Measurements from ENCODE around the gene GNA14.

Gene GNA14

DNA sequence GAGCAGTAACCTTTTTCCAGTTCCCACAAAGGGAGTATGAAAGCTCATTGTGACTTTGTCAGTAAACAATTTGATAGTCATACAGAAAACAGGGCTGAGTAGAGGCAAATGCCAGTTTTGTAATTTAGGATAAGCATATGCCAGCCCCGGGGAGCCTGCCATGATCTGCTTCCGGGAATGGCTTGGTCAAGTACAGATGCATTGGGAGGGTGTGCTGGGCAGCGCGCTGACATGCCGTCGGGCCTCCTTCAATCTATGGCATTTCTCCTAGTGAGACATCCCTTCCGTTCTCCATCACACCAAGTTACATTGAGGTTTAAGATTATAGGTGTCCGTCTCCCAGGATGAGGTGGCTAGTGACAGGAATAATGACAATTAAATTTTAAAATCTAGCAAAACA is 48.6 kb downstream of the GNA14 start:
- no peak overlapping the region for H3K27ac ChIP-seq (ENCODE audit: low read depth, low read length)
- H3K27me3 ChIP-seq (ENCODE audit: control insufficient read depth, insufficient read depth, low read length) = no peaks in the 10 kb centered on the region
- no peak overlapping the region for H3K9ac ChIP-seq (ENCODE audit: low read depth, low read length)
- peaks cover 48% of the 10 kb centered on the region for H3K4me1 ChIP-seq (ENCODE audit: control insufficient read depth, insufficient read depth, low read length)
- no peak overlapping the region for H3K4me3 ChIP-seq (ENCODE audit: low read depth, low read length)
- H3K9me3 ChIP-seq (ENCODE audit: control insufficient read depth, insufficient read depth, low read length) = no peaks in the 10 kb centered on the region
- H3K36me3 ChIP-seq (ENCODE audit: control insufficient read depth, insufficient read depth, low read length) = no peaks in the 10 kb centered on the region

DNA sequence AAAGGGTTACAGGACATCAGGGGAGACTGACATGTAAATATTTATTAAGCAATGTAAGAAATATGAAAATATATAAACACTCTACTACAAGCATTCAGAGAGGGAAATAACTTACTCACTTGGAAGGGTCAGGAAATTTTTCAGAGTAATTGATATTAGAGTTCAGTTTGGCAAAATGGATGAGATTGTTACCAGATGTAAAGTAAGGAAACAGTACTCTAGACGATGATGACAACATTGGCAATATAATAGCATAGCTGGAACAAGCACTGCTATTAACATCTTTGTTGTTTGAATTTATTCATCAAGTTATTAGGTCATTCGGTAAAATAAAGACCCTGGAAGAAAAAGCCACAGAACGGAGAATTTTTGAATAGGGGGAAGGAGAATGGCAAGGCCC is 49.1 kb downstream of the GNA14 start:
- H3K36me3 ChIP-seq (ENCODE audit: control insufficient read depth, insufficient read depth, low read length) = no peaks in the 10 kb centered on the region
- H3K9ac ChIP-seq (ENCODE audit: low read depth, low read length) = no peak overlapping the region
- H3K4me3 ChIP-seq (ENCODE audit: low read depth, low read length) = no peak overlapping the region
- H3K27me3 ChIP-seq (ENCODE audit: control insufficient read depth, insufficient read depth, low read length) = no peaks in the 10 kb centered on the region
- H3K27ac ChIP-seq (ENCODE audit: low read depth, low read length) = no peak overlapping the region
- H3K9me3 ChIP-seq (ENCODE audit: control insufficient read depth, insufficient read depth, low read length) = no peaks in the 10 kb centered on the region
- peaks cover 46% of the 10 kb centered on the region for H3K4me1 ChIP-seq (ENCODE audit: control insufficient read depth, insufficient read depth, low read length)

DNA sequence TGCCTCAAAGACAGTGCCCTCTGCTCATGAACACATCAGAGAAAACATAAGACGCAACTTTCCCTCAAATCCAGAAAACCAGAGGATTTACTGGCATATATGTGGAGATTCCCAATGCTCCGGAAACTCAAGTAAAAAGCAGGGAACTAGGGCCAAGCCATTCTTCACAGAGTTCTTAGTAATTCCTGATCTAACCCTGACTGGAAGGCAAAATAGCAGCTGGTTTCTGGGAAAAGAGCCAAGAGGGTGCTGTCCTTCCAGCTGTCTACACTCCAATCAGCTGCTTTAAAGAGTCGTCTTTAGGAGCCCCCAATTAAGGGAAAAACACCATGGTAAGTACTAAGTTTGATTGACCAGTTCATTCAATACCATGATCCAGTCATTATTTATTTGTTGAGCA is 49.6 kb downstream of the GNA14 start:
- Histone ChIP-seq H3K27me3 (ENCODE audit: control insufficient read depth, insufficient read depth, low read length) (no peaks in the 10 kb centered on the region), H3K36me3 (ENCODE audit: control insufficient read depth, insufficient read depth, low read length) (no peaks in the 10 kb centered on the region), H3K4me3 (ENCODE audit: low read depth, low read length) (no peak overlapping the region), H3K9me3 (ENCODE audit: control insufficient read depth, insufficient read depth, low read length) (no peaks in the 10 kb centered on the region), H3K27ac (ENCODE audit: low read depth, low read length) (no peak overlapping the region), H3K9ac (ENCODE audit: low read depth, low read length) (no peak overlapping the region), H3K4me1 (ENCODE audit: control insufficient read depth, insufficient read depth, low read length) (peaks cover 44% of the 10 kb centered on the region)

DNA sequence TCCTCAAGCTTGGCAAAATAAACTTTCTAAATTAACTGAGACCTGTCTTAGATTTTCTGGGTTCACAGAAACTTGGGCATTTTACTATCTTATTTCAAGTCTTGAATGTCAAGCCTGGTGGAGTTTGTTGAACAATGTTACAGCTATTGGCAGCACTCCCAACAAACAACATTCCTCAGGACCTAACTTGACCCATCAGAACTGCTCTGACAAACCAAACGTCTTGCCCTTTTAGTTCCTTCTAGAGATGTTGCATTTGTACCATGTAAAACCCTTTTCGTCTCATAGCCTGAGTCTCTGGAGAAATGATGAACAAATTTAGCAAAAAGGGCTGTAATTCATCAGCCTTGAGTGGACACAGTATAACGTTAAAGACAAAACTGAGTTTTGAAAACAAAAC is 51.1 kb downstream of the GNA14 start:
- no peaks in the 10 kb centered on the region for H3K9me3 ChIP-seq (ENCODE audit: control insufficient read depth, insufficient read depth, low read length)
- no peaks in the 10 kb centered on the region for H3K36me3 ChIP-seq (ENCODE audit: control insufficient read depth, insufficient read depth, low read length)
- H3K9ac ChIP-seq (ENCODE audit: low read depth, low read length) = no peak overlapping the region
- H3K27me3 ChIP-seq (ENCODE audit: control insufficient read depth, insufficient read depth, low read length) = no peaks in the 10 kb centered on the region
- no peak overlapping the region for H3K27ac ChIP-seq (ENCODE audit: low read depth, low read length)
- H3K4me3 ChIP-seq (ENCODE audit: low read depth, low read length) = no peak overlapping the region
- peaks cover 30% of the 10 kb centered on the region for H3K4me1 ChIP-seq (ENCODE audit: control insufficient read depth, insufficient read depth, low read length)

DNA sequence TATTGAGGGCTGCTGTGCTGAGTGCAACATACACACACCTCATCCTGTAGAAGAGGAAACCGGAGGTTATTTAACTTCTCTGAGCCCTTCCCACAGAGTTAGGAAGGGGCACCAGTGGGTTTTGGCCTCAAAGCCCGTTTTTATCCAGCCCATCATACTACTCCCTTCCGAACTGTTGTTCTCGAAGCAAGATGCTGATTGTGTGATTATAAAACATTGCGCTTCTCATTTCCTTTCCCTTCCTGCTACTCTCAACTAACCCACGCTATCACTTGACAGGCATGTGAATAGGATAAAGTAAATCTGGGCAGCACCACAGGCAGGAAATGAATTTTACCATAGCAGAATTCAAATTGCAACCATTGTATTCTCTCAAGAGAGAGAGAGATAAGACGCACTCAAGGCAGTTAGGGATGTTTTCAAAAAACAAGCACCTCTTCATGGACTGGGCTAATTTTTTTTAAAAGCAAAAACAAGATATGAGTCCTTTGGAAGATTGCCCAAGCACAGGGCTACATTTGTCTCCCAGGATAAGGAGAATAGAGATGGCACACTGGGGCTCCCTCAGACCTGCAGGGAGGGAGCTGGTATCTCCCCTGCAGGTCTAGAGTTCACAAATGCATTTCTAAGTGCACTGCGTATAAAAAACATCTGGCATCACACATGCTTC is 52.6 kb downstream of the GNA14 start:
- Histone ChIP-seq H3K36me3 (ENCODE audit: control insufficient read depth, insufficient read depth, low read length) (no peaks in the 10 kb centered on the region), H3K4me3 (ENCODE audit: low read depth, low read length) (no peak overlapping the region)

DNA sequence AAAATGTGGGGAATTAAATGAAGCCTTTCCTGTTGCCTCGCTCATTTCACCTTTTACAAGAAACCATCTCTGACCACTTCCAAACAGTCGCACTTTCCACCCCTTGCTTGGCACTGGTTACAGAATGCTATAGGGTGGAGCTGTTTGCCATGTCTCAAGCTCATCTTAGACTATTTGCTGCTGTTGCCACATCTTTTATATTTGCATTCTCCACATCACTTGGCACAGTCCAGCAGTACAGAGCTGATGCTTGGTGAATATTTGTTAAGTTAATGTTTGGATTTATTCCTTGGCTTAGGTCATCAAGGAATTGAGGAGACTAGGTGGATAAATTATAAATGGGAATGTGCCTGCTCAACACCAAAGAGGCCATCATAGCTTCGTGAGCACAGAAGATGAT is 53.2 kb downstream of the GNA14 start:
- Histone ChIP-seq H3K27me3 (ENCODE audit: control insufficient read depth, insufficient read depth, low read length) (no peaks in the 10 kb centered on the region), H3K27ac (ENCODE audit: low read depth, low read length) (no peak overlapping the region), H3K4me1 (ENCODE audit: control insufficient read depth, insufficient read depth, low read length) (peaks cover 18% of the 10 kb centered on the region; the same call in 1 of the 2 replicates), H3K9ac (ENCODE audit: low read depth, low read length) (no peak overlapping the region), H3K4me3 (ENCODE audit: low read depth, low read length) (no peak overlapping the region), H3K9me3 (ENCODE audit: control insufficient read depth, insufficient read depth, low read length) (no peaks in the 10 kb centered on the region), H3K36me3 (ENCODE audit: control insufficient read depth, insufficient read depth, low read length) (no peaks in the 10 kb centered on the region)

More for the DNA sequence above, 52.6 kb downstream of the GNA14 start:
- no peaks in the 10 kb centered on the region for H3K27me3 ChIP-seq (ENCODE audit: control insufficient read depth, insufficient read depth, low read length)
- H3K4me1 ChIP-seq (ENCODE audit: control insufficient read depth, insufficient read depth, low read length) = peaks cover 18% of the 10 kb centered on the region; the same call in 1 of the 2 replicates
- H3K27ac ChIP-seq (ENCODE audit: low read depth, low read length) = no peak overlapping the region
- H3K9ac ChIP-seq (ENCODE audit: low read depth, low read length) = no peak overlapping the region
- H3K9me3 ChIP-seq (ENCODE audit: control insufficient read depth, insufficient read depth, low read length) = no peaks in the 10 kb centered on the region

DNA sequence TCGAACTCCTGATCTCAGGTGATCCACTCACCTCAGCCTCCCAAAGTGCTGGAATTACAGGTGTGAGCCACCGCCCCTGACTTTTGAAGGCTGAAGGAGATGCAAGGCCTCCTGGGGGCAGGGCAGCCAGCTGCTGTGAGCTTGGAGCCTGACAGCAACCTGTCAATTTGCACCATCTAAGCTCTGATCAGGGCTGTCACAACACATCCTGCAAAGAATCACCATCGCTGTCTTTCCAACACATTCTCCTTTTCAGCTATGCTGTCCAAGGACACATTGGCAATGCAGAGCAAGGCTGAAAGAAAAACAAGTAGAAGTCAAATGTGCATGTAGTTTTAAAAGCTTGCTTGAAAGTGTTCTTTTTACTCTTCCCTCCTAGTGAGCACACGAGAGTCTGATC is 54.6 kb downstream of the GNA14 start:
- Histone ChIP-seq H3K4me3 (ENCODE audit: low read depth, low read length) (no peak overlapping the region), H3K9me3 (ENCODE audit: control insufficient read depth, insufficient read depth, low read length) (no peaks in the 10 kb centered on the region), H3K27ac (ENCODE audit: low read depth, low read length) (no peak overlapping the region), H3K36me3 (ENCODE audit: control insufficient read depth, insufficient read depth, low read length) (no peaks in the 10 kb centered on the region), H3K27me3 (ENCODE audit: control insufficient read depth, insufficient read depth, low read length) (no peaks in the 10 kb centered on the region), H3K4me1 (ENCODE audit: control insufficient read depth, insufficient read depth, low read length) (peaks cover 29% of the 10 kb centered on the region), H3K9ac (ENCODE audit: low read depth, low read length) (no peak overlapping the region)

DNA sequence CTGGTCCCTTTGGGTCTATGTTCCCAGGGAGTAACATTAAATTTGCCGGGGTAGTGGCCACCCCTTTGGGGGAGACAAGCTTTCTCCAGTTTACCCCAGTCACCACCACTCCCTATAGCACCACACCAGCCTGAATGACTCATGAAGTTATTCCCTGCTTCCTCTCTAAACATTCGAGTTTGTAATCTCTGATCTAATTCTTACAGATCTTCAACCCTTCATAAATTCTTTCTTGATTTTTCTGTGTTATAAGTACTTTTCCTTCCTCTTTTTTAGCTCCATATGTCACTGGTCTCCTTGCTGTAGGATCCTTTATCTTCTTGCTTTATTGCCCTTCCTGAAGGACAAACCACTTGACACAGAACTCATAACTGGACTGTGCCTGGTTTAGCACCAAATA is 55.6 kb downstream of the GNA14 start:
- H3K36me3 ChIP-seq (ENCODE audit: control insufficient read depth, insufficient read depth, low read length) = no peaks in the 10 kb centered on the region
- H3K4me1 ChIP-seq (ENCODE audit: control insufficient read depth, insufficient read depth, low read length) = peaks cover 39% of the 10 kb centered on the region
- no peaks in the 10 kb centered on the region for H3K9me3 ChIP-seq (ENCODE audit: control insufficient read depth, insufficient read depth, low read length)

DNA sequence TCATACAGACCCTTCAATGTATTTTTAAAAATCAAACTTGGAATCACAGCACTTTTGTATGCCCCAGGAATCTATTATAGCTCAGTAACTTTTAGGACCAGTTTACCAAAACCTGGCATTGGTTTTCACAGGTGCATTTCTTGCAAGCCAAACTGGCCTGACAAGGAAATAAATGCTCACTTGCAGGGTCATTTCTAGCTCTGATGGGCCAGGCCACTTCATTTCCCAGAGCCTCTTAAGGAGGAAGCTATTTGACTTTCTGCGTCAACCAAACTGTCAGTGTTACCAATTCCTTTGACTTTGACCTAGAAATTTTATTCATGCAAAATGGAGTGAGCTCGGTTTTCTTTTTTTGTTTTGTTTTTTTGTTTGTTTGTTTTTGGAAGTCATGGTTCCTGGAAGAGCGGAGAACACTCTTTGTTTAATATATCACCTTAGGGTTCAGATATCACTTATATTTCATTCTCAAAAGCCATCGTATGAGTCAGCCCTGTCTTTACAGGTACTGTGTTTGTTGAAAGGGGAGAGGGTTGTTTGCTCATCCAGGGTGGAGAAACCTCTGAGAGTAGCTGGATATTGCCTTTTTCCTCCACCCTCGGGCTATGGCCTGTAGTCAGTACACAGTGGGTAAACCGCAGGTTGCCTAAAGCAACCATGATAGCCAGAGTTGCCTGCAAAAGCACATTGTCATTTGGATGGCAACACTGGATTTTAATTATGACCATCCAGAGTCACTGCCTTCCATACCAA is 58.9 kb downstream of the GNA14 start:
- Histone ChIP-seq H3K27ac (ENCODE audit: low read depth, low read length) (peak overlapping the region; percentile 94), H3K27me3 (ENCODE audit: control insufficient read depth, insufficient read depth, low read length) (no peaks in the 10 kb centered on the region), H3K9me3 (ENCODE audit: control insufficient read depth, insufficient read depth, low read length) (no peaks in the 10 kb centered on the region), H3K4me1 (ENCODE audit: control insufficient read depth, insufficient read depth, low read length) (peaks cover 53% of the 10 kb centered on the region), H3K9ac (ENCODE audit: low read depth, low read length) (no peak overlapping the region), H3K4me3 (ENCODE audit: low read depth, low read length) (no peak overlapping the region), H3K36me3 (ENCODE audit: control insufficient read depth, insufficient read depth, low read length) (no peaks in the 10 kb centered on the region)

More for the DNA sequence above, 55.6 kb downstream of the GNA14 start:
- Histone ChIP-seq H3K4me3 (ENCODE audit: low read depth, low read length) (no peak overlapping the region), H3K27me3 (ENCODE audit: control insufficient read depth, insufficient read depth, low read length) (no peaks in the 10 kb centered on the region), H3K27ac (ENCODE audit: low read depth, low read length) (no peak overlapping the region), H3K9ac (ENCODE audit: low read depth, low read length) (no peak overlapping the region)

DNA sequence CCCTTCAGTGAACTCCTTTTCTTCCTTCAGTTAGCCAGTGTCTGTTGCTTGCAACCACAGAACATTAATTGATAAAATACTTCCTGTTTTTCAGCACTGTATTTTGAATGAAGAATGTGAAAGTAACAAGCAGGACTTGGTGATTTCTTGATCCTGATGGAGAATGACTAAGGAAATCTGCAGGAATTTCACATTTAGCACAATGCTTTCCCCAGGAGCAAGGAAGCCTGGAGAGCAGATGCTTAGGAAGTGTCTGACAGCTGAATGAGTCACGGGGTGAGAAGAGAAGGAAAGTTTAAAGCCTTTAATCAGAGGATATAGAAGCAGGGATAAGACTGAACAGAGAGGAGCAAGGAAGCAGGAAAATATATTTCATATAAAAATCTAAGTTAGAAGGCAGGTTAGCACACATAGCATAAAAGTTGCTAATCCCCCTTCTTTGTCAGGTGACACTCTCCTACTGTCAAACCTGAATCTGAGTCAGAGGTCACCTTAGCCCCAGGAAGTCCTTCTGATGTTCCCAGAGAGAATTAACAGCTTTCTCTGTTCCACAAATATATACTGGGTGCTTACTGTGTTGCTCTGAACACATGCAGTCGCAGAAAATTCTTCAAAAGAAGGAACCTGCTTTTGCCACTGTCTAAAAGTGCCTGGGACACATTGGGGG is 59.7 kb downstream of the GNA14 start:
- H3K4me1 ChIP-seq (ENCODE audit: control insufficient read depth, insufficient read depth, low read length) = peaks cover 60% of the 10 kb centered on the region
- H3K27ac ChIP-seq (ENCODE audit: low read depth, low read length) = peak overlapping the region; percentile 94
- no peaks in the 10 kb centered on the region for H3K9me3 ChIP-seq (ENCODE audit: control insufficient read depth, insufficient read depth, low read length)
- no peak overlapping the region for H3K4me3 ChIP-seq (ENCODE audit: low read depth, low read length)
- no peaks in the 10 kb centered on the region for H3K36me3 ChIP-seq (ENCODE audit: control insufficient read depth, insufficient read depth, low read length)
- no peaks in the 10 kb centered on the region for H3K27me3 ChIP-seq (ENCODE audit: control insufficient read depth, insufficient read depth, low read length)
- H3K9ac ChIP-seq (ENCODE audit: low read depth, low read length) = no peak overlapping the region

DNA sequence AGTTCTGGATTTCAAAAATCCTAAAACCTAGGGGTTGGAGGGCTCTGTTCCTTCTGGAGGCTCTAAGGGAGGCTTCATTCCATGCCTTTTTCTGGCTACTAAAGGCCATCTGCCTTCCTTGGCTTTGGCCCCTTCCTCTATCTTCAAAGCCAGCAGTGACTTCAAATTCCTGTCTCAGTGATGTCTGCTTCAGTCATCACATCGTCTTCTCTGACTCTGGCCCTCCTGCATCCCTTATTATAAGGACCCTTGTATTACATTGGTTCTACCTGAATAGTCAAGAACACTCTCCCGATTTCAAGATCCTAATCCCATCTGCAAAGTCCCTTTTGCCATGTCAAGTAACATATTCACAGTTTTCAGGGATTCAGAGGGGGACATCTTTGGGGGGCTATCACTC is 60.3 kb downstream of the GNA14 start:
- no peak overlapping the region for H3K9ac ChIP-seq (ENCODE audit: low read depth, low read length)
- peak overlapping the region; percentile 94 for H3K27ac ChIP-seq (ENCODE audit: low read depth, low read length)
- H3K9me3 ChIP-seq (ENCODE audit: control insufficient read depth, insufficient read depth, low read length) = no peaks in the 10 kb centered on the region
- H3K4me3 ChIP-seq (ENCODE audit: low read depth, low read length) = no peak overlapping the region
- H3K4me1 ChIP-seq (ENCODE audit: control insufficient read depth, insufficient read depth, low read length) = peaks cover 66% of the 10 kb centered on the region
- no peaks in the 10 kb centered on the region for H3K27me3 ChIP-seq (ENCODE audit: control insufficient read depth, insufficient read depth, low read length)
- no peaks in the 10 kb centered on the region for H3K36me3 ChIP-seq (ENCODE audit: control insufficient read depth, insufficient read depth, low read length)
